Uterus (tissue), 2 donors: Measurements from ENCODE around the gene FNBP1.
"Not testable (repeated sequence)": the region's sequence is repeated elsewhere in the genome, so short reads cannot be mapped to it uniquely, and the experiment has no call there.

Experiments used
- POLR2A ChIP-seq, 2 donors: fragments of 450-650 bp; IDR thresholded peaks; one replicate each; pipeline ENCODE4 v1.6.1; 2016; ENCODE audit warnings: antibody characterized with exemption in 2 of 2, mild to moderate bottlenecking in 1 of 2, moderate library complexity in 1 of 2
- TF ChIP-seq, protein P1 (sequence below), 4 experiments: fragments of 200-600 bp in 2 of 4; fragments of 450-650 bp in 2 of 4; sonication (generic) in 2 of 4; IDR thresholded peaks; one replicate each; pipeline ENCODE4 v1.5.1; 2016 to 2019; ENCODE audit warnings: antibody characterized with exemption in 4 of 4, mild to moderate bottlenecking in 2 of 4, moderate library complexity in 1 of 4

DNA sequence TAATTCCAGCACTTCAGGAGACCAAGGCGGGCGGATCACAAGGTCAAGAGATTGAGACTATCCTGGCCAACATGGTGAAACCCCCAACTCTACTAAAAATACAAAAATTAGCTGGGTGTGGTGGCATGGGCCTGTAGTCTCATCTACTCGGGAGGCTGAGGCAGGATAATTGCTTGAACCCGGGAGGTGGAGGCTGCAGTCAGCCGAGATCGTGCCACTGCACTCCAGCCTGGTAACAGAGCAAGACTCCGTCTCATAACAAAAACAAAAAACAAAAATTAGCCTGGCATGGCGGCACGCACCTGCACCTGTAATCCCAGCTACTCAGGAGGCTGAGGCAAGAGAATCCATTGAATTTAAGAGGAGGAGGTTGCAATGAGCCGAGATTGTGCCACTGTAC is 33.4 kb downstream of the FNBP1 start:
- TF ChIP-seq, protein P1, sequence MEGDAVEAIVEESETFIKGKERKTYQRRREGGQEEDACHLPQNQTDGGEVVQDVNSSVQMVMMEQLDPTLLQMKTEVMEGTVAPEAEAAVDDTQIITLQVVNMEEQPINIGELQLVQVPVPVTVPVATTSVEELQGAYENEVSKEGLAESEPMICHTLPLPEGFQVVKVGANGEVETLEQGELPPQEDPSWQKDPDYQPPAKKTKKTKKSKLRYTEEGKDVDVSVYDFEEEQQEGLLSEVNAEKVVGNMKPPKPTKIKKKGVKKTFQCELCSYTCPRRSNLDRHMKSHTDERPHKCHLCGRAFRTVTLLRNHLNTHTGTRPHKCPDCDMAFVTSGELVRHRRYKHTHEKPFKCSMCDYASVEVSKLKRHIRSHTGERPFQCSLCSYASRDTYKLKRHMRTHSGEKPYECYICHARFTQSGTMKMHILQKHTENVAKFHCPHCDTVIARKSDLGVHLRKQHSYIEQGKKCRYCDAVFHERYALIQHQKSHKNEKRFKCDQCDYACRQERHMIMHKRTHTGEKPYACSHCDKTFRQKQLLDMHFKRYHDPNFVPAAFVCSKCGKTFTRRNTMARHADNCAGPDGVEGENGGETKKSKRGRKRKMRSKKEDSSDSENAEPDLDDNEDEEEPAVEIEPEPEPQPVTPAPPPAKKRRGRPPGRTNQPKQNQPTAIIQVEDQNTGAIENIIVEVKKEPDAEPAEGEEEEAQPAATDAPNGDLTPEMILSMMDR (IDR thresholded peaks at IDR 0.05) = not testable (repeated sequence)
- TF ChIP-seq POLR2A (IDR thresholded peaks at IDR 0.05) = not testable (repeated sequence)
